GM18526 (cell line): ENCODE data around the gene CALHM3.

Experiments
- POLR2A ChIP-seq: IDR thresholded peaks from 3 replicates; pipeline ENCODE4 v1.6.1; 2011; ENCODE audit not compliant: insufficient read length; ENCODE audit errors: extremely low read depth

The CALHM3 gene

GRCh38 chr10:103506061-103506460, 27.0 kb upstream of the CALHM3 start:
- no peak for TF ChIP-seq POLR2A

GRCh38 chr10:103504181-103504783, 25.2 kb upstream of the CALHM3 start:
- no peak for TF ChIP-seq POLR2A

DNA sequence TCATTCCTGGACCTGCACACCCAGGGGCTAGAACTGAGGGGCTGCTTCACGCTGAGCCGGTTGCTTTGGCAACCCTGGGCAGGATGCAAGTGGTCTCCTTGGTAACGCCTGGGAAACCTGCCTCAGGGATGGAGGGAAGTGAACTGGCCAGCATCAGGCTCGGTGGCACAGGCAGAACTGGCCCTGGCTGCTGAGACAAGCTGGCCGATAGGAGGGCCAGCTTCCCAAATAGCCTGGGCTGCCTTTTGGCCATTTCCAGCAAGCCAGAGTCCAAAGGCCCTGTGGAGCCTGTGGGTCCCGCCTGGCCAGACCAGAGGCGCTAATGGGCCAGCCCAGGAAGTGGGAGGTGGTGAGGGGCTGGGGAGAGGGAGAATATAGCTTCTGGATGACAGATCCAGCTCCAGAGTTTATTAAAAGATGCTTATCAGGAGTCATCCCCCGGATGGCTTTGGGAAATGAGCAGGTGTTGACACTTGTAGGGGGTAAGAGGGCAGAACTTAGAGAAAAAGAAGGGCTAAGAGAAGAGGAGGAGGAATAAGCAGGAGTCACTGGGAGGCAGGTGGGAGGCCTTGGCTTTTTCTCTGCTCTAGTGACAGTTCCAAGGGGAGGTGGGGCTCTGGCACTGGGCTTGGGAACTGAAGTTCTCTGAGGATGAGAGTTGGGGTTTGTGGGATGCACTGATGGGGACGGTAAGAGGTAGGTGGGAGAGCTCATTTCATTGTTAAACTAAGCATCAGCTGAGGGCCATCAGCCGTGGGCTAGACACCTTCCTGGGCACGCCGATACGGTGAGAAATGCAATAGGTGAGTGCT, 24.0 kb upstream of the CALHM3 start:
- no peak for TF ChIP-seq POLR2A

GRCh38 chr10:103501186-103501585, 22.1 kb upstream of the CALHM3 start:
- no peak for TF ChIP-seq POLR2A

DNA sequence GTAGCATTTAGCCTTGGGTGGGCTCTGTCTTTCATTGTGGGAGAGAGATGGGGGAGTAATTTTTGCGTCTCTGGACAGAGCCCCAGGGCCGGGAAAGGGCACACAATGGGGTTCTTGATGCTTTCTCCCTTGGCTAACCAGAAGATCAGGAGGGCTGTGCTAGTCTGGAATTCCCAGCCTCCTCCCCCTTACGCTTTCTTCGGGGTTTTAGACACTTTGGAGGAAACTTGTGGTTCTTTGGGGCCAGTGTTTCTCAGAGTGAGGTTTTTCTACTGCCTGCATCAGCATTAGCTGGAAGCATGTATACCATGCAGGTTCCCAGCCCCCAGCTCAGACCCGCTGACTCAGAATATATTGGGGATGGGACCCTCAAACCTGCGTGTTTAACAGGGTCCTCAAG, 21.4 kb upstream of the CALHM3 start:
- no peak for TF ChIP-seq POLR2A

GRCh38 chr10:103499881-103500280, 20.8 kb upstream of the CALHM3 start:
- TF ChIP-seq POLR2A, result no peak

DNA sequence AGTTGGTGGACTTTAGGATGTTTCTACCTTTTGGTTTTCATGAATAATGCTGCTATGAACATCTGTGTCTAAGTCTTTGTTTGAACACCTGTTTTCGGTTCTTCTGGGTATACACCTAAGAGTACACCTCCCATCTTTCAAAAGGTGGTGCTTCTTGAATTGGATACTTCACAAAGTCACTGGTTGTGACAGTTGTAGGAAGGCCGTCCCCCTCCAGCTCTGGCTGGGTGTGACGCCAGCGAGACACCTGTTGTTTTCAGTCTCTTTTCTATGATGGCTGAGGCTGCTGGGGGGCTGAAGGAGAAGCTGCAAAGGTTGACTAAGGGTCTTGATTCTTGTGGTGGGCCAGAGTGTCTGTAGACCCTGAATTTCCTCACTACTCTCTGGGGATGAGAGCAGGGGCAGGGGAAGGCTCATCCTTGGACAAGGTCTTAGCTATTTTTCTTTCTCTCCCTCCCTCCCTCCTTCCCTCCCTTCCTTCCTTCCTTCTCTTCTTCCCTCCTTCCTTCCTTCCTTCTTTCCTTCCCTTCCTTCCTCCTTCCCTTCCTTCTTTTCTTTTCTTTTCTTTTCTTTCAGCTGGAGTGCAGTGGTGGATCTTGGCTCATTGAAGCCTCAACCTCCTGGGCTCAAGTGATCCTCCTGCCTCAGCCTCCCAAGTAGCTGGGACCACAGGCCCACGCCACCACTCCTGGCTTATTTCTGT, 20.0 kb upstream of the CALHM3 start:
- no peak for TF ChIP-seq POLR2A

DNA sequence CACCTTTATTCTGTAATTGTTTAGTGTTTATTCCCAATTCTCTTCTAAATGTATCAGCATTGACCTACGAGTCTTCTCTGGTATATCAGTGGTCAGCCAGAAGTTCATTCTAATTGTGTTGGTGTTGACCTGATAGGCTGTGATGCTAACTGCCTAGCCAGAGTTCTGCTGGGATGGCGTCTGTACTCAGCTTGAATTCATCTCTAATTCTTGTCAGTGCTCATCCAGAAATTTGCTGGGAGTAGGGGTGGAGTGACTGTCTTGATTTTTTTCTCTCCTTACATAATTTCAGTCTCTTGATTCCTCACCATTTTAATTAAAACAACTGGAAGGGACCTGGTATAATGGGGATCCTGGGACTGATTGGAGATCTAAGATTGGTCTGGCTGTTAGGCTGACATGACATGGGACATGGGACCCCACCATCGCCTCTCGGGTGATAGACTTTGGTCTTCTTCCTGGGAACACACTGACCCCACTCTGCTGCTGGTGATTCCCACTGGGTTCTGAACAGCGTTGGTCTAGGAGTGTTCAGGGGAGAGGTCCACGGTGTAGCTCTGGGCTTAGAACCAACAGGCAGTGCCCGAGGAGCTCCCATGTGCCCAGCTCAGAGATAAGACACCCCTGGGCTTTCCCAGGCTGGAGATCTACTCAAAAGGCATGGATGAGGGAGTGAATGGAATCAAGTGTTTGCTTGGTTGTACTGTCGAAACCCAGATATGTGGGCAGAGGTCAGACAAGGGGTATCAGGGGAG, 18.3 kb upstream of the CALHM3 start:
- TF ChIP-seq POLR2A, result no peak

GRCh38 chr10:103495321-103495720, 16.3 kb upstream of the CALHM3 start:
- no peak for TF ChIP-seq POLR2A

- no peak for TF ChIP-seq POLR2A
These were observed 15.2 kb upstream of the CALHM3 start for GRCh38 chr10:103493916-103494877.

DNA sequence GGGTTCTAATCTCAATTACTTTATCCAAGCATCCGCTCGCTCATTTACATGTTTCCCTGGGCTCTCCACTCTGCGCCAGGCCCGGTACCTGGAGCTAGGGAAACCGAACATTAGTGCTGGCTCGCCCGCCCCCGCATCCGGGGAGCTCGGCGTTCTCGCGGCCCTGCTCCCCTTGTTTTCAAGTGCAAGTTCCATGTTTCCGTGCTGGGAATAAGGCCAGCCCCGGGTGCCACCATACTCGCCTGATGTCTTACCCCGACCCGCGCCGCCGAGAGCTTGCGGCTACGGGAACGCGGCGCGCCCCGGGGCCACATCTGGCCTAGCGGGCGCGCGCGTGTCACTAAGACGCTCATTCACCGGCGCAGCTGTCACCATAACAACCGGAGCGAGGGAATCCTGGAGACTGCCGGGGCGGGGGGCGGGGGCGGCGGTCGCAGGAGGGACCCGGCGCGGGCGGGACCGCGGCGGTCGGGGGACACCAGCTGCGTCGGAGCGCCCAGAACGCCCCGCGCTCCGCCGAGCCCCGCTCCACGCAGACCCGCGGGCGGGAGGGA, 14.4 kb upstream of the CALHM3 start, which contains the start of gene NEURL1:
Gene NEURL1 (plus strand): TSS at position 344 of the 554 bp plus-strand sequence. CDS start 683 bp downstream, outside the sequence.
- TF ChIP-seq POLR2A, result no peak

DNA sequence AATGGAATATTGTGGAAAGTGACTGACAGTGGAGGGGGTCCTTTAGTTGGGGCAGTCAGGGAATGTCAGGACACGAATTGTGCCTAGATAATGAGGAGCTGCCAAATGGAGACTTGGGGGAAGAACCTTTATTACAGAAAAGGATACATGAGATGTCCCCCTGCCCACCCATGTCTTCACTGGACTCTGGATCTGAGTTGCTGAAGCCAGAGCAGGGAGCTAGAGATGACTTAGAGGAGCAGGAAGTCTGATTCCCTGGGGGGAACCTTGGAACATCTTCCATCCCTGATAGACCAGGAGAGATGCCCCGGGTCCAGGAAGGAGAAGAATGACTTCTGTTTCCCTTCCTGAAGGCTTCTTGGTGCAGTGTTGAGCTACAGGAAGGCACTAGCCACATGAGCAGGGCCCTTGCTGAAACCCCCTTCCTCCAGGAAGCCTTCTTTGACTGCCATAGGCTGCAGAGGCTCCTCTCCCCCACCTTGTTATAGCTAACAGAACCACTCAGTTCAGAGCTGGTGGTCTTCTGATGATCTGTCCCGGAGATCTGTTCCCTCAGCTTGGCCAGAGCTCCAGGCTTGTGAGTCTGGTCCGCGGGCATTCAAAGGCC, 13.7 kb upstream of the CALHM3 start:
- TF ChIP-seq POLR2A, result no peak

DNA sequence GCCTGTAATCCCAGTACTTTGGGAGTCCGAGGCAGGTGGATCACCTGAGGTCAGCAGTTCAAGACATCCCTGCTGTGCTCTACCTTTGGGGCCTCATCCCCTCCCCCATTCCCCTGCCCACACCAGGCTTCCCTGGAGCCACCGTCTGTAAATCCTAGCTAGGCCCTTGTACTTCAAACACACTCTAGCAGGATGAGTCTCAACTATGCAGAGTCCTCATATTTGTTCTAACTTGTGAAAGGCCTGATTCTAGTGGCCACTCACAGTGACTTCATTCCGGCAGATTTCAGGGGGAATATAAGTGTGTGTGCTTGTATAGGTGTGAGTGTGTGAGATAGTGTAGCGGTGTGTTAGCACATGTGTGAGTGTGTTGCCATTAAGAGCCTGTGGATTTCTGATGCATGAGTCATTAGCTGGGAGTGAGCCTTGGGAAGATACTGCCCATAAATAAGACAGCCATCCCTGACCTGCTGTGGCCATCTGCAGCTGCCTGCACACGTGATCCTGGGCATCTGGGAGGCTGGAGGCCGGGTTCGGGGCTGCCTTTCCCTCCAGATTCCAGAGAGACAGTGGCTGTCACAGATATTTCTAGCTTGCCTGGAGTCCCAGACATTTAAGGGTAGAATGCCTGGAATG, 12.8 kb upstream of the CALHM3 start:
- TF ChIP-seq POLR2A, result no peak
